GM21367 (cell line): ENCODE data around the gene CLSTN3.
"Not testable (repeated sequence)": the region's sequence is repeated elsewhere in the genome, so short reads cannot be mapped to it uniquely, and the experiment has no call there.

Source experiments
- ATAC-seq: cut with Tn5 transposase; IDR thresholded peaks from one replicate; pipeline ENCODE4 v1.9.1; 2021; ENCODE audit not compliant: unreplicated experiment

The CLSTN3 gene

DNA sequence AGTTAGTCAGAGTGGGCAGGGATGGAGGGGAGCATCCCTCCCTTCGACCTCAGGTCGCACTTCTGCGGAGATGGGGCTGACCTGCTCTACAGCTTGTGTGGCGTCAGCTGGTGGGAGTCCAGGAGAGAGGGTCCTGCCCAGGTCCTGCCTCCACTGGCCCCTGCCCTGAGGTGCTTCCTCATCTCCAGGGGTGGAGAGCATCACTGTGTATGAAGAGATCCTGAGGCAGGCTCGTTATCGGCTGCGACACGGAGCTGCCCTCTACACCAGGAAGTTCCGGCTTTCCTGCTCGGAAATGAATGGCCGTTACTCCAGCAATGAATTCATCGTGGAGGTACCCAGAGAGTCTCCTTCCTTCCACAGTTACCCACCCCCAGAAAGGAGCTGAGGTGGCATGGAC, 20.2 kb downstream of the CLSTN3 start:
- no peak for ATAC-seq

DNA sequence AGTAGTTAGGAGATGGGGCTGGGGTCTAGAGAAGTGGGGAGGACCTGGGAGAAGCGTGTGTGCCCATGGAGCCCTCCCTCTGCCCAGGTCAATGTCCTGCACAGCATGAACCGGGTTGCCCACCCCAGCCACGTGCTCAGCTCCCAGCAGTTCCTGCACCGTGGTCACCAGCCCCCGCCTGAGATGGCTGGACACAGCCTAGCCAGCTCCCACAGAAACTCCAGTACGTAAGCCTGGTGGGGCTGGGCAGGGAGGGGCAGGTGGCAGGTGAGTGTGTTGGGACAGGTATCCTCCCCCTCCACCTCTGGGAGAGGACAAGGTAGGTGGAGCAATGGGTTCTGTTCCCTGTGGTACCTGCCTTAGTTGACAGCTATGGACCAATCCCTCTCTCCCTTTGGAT, 20.7 kb downstream of the CLSTN3 start:
- no peak for ATAC-seq

GRCh38 chr12:7151532-7151931, 21.4 kb downstream of the CLSTN3 start:
- ATAC-seq: no peak

DNA sequence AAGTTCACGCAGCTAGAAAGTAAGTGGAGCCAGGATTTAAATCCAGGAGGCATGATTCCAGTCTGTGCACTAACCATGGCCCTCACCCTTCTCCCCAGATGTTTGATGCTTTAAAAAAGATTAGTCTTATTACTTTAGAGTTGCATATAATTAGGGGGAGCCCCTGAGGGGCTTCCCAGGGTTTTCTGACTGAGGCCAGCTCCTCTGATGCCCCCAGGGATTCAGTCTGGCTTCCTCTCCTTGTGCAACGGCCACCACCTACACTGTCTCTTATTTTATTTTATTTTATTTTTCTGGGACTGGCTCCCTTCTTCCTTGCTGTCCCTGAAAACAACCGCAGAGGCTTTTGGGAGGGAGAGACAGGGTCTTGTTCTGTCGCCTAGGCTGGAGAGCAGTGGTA, 22.6 kb downstream of the CLSTN3 start:
- ATAC-seq: no peak

GRCh38 chr12:7154042-7154441, 23.9 kb downstream of the CLSTN3 start:
- no peak for ATAC-seq

GRCh38 chr12:7154901-7155470, 24.8 kb downstream of the CLSTN3 start:
- ATAC-seq: no peak

GRCh38 chr12:7155471-7156034, 25.4 kb downstream of the CLSTN3 start:
- ATAC-seq: no peak

DNA sequence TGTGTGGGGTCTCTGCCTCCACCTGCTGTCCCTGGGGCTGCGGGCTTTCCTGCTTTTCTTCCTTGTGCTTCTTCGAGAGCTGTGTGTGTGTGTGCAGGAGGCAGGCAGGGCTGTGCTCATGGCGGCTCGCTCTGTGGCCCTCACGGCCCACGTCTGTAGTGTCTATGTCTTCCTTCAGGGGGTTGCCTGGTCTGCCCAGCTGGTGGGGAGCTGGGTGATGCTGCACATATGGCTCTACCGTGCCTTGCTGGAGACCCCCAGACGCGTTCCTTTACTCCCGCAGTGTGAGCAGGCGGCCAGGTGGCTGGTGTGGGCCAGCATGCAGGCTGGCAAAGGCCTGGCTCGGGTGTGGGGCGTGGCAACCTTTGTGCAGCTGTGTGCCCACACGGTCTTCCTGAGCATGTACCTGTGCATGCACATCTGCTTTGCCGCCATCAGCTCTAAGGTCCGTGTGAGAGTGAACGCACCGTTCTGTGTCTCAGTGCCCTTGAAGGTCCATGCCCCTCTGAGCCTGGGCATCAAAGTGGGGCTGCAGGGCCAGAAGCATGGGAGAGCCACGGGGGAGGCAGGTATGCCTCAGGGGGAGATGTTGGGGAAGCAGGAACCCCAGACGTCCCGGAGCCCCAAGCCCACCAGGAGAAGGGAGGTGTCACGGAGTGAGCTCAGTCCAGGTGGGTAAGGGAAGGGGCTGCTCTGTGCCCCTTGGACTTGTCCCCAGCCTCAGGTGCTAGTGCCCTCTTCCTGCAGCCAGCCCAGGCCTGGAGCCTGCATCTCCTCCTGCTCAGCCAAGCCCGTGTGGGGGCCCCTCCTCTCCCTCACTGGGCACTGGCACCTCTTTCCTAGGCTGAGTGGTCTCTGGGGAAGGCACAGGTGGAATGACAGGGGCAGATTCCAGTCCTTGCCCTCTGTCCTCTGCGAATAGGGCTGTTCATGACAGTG, 26.4 kb downstream of the CLSTN3 start:
- ATAC-seq: no peak

- ATAC-seq: no peak
Observed at GRCh38 chr12:7157391-7157790, 27.2 kb downstream of the CLSTN3 start.

DNA sequence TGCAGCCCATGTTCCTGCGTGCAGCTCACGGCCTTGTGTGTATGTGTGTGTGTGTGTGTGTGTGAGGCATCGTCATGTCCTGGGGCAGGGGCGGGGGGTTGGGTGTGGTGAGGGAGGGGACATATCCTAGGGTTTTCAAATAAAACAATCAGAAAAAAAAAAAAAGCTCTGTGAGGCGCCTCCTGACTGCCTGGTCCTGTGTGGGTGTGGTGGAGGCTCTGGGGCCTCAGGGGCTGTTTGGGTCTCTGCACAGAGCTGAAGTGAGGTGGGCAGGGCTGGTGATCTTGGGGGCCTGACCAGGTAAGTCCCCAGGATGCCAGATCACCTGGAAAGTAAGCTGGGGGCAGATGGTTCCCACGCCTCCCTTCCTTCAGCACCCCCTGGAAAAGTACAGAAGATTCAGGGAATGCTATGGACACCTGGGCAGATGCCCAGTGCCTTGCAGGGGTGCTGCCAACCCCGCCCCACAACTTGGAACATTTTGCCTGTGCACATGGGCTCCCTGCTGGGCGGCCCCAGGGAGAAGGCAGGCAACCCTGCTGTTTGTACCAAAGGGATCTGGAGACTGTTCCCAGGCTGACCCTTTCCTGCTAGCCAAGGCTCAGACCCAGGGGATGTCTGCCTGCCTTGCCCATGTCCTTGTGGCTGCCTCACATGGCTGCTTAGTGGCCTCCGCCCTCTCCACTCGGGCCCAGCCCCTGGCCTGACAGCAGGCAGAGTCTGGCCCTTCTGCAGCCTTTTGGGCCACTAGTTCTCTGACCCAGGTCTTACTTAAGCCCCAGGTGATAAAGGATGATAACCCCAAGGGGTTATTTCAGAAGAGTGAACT, 28.8 kb downstream of the CLSTN3 start:
- ATAC-seq: no peak

- ATAC-seq: no peak
Observed at GRCh38 chr12:7160183-7160582, 30.0 kb downstream of the CLSTN3 start.

- no peak for ATAC-seq
Observed at GRCh38 chr12:7161327-7161726, 31.2 kb downstream of the CLSTN3 start.

GRCh38 chr12:7161811-7162210, 31.6 kb downstream of the CLSTN3 start:
- no peak for ATAC-seq

DNA sequence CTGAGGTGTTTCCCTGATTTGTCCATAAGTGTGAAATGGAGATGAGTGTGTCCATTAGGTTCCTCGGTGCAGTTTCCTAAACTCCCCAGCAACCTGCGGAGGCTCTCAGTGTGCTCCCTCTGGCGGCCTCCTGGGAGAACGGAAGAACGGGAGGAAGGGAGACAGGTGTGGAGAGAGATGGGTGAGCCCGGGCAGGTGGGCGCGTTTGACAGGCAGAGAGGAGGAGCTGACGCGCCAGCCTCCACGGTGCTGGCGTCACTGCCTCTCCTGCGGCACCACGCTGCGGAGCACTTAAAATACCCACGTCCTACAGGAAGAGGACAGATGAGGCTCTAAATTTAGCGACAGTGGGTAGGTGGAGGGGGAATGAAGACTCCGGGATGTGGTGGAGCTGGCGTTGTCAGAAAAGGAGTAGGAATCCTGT, 32.5 kb downstream of the CLSTN3 start:
- ATAC-seq: no peak

GRCh38 chr12:7169951-7170350, 39.8 kb downstream of the CLSTN3 start:
- ATAC-seq: no peak

GRCh38 chr12:7171854-7172253, 41.7 kb downstream of the CLSTN3 start:
- no peak for ATAC-seq

DNA sequence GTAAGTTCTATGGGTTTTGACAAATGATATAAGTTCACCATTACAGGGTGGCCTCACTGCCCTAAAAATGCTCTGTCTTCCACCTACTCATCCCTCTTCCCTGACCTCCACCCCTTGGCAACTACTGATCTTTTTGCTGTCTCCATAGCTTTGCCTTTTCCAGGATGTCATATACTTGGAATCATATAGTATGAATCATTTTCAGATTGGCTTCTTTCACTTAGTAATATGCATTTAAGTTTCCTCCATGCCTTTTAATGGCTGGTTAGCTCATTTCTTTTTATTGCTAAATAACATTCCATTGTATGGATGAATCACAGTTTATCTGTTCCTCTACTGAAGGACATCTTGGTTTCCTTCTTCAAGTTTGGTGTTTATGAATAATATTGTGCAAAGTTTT, 45.3 kb downstream of the CLSTN3 start:
- no peak for ATAC-seq

GRCh38 chr12:7176595-7176994, 46.4 kb downstream of the CLSTN3 start:
- no peak for ATAC-seq

DNA sequence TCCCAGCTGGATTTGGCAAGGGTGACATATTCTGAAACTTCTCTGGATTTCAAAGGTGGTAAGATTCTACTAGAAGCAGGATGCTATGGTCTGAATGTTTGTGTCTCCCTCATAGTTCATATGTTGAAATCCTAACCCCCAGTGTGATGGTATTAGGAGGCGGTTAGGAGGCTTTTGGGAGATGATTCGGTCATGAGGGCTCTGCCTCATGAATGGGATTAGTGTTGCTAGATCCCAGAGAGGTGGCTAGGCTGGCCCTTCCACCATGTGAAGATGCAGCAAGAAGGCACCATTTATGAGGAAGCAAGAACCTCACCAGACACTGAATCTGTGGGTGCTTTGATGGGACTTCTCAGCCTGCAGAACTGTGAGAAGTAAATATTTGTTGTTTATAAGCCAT, 48.3 kb downstream of the CLSTN3 start:
- no peak for ATAC-seq

DNA sequence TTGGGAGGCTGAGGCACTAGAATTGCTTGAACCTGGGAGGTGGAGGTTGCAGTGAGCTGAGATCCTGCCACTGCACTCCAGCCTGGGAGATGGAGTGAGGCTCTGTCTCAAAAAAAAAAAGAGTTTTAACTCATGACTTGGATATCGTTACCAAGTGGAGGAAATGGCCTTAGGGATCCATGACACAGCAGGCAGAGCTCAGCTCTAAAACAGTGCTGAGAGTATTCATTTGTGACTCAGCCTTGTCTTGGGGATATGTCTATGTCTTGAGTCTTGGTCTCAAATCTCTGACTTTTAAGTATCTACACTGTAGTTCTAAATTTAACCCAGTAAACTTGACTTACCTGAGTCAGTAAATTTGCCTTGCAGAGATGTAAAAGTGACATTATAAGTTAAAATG, 50.5 kb downstream of the CLSTN3 start:
- ATAC-seq: no peak

DNA sequence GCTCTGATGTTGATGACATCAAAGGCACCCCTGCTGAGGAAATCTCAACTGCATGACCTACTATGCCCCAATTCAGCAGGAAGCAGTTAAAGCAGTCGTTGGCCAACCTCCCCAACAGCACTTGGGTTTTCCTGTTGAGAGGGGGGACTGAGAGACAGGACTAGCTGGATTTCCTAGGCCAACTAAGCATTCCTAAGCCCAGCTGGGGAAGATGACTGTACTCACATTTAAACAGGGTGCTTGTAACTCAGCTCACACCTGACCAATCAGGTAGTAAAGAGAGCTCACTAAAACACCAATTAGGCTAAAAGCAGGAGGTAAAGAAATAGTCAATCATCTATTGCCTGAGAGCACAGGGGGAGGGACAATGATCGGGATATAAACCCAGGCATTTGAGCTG, 55.9 kb downstream of the CLSTN3 start:
- ATAC-seq: not testable (repeated sequence)
